HepG2 (cell line): ENCODE results near the gene POLE3. TPM values are rescaled to one million over a fixed set of nuclear protein-coding genes. Genes with fewer than 3 reads are reported as not detected.

ENCODE experiments used
- ATF4 ChIP-seq, 2 experiments: fragments of 450-650 bp in 1 of 2; sonication (generic) in 1 of 2; formaldehyde crosslinking; IDR thresholded peaks; 2 replicates each; pipeline versions ENCODE4 v1.5.0 to v1.8.0; 2020 to 2022; ENCODE audit warnings: mild to moderate bottlenecking in 1 of 2, missing genetic modification reagents in 1 of 2
- BORCS8-MEF2B ChIP-seq: sonication (generic); formaldehyde crosslinking; IDR thresholded peaks from 2 replicates; pipeline ENCODE4 v1.8.0; 2022; ENCODE audit warnings: mild to moderate bottlenecking, missing genetic modification reagents
- CCDC6 ChIP-seq: sonication (generic); formaldehyde crosslinking; IDR thresholded peaks from 2 replicates; pipeline ENCODE4 v1.8.1; 2022; ENCODE audit warnings: mild to moderate bottlenecking, missing genetic modification reagents, moderate library complexity
- CREM ChIP-seq, 2 experiments: sonication (generic) in 1 of 2; formaldehyde crosslinking in 1 of 2; IDR thresholded peaks; 2 replicates each; pipeline versions ENCODE4 v1.4.0 to v1.6.1; 2016 to 2020; ENCODE audit warnings: antibody characterized with exemption in 1 of 2, mild to moderate bottlenecking in 1 of 2, missing genetic modification reagents in 1 of 2
- ELF1 ChIP-seq: sonication (generic); formaldehyde crosslinking; IDR thresholded peaks from 2 replicates; pipeline ENCODE4 v1.4.0; 2020; ENCODE audit warnings: missing genetic modification reagents
- FOXA3 ChIP-seq: IDR thresholded peaks from 2 replicates; pipeline ENCODE4 v1.6.1; 2016; ENCODE audit warnings: missing genetic modification reagents, missing compliant biosample characterization
- GATAD1 ChIP-seq: IDR thresholded peaks from 2 replicates; pipeline ENCODE4 v1.6.1; 2016; ENCODE audit warnings: missing genetic modification reagents, missing compliant biosample characterization
- HOXA3 ChIP-seq: sonication (generic); formaldehyde crosslinking; IDR thresholded peaks from 2 replicates; pipeline ENCODE4 v1.5.0; 2020; ENCODE audit warnings: missing genetic modification reagents
- KDM5B ChIP-seq: sonication (generic); formaldehyde crosslinking; IDR thresholded peaks from 2 replicates; pipeline ENCODE4 v1.4.0; 2020; ENCODE audit warnings: missing genetic modification reagents, mild to moderate bottlenecking, borderline replicate concordance
- KLF11 ChIP-seq: IDR thresholded peaks from 2 replicates; pipeline ENCODE4 v1.6.1; 2016; ENCODE audit warnings: missing compliant biosample characterization
- KLF6 ChIP-seq: IDR thresholded peaks from 2 replicates; pipeline ENCODE4 v1.8.0; 2016; ENCODE audit warnings: missing biosample characterization, missing genetic modification reagents
- MYPOP ChIP-seq: sonication (generic); formaldehyde crosslinking; IDR thresholded peaks from 2 replicates; pipeline ENCODE4 v1.8.1; 2023; ENCODE audit warnings: mild to moderate bottlenecking, moderate library complexity, missing genetic modification reagents
- SATB2 ChIP-seq: sonication (generic); formaldehyde crosslinking; IDR thresholded peaks from 2 replicates; pipeline ENCODE4 v1.5.0; 2020; ENCODE audit warnings: missing genetic modification reagents
- ZBTB34 ChIP-seq: sonication (generic); formaldehyde crosslinking; IDR thresholded peaks from 2 replicates; pipeline ENCODE4 v1.8.0; 2022; ENCODE audit warnings: mild to moderate bottlenecking, missing genetic modification reagents
- ZBTB42 ChIP-seq: sonication (generic); formaldehyde crosslinking; IDR thresholded peaks from 2 replicates; pipeline ENCODE4 v1.5.0; 2020; ENCODE audit warnings: mild to moderate bottlenecking, missing genetic modification reagents
- ZBTB8A ChIP-seq: sonication (generic); formaldehyde crosslinking; IDR thresholded peaks from 2 replicates; pipeline ENCODE4 v1.4.0; 2020; ENCODE audit warnings: mild to moderate bottlenecking, low read depth, missing genetic modification reagents, borderline replicate concordance
- ZC3H4 ChIP-seq: sonication (generic); formaldehyde crosslinking; IDR thresholded peaks from 2 replicates; pipeline ENCODE4 v1.4.0; 2020; ENCODE audit warnings: missing genetic modification reagents, borderline replicate concordance
- ZFY ChIP-seq: sonication (generic); formaldehyde crosslinking; IDR thresholded peaks from 2 replicates; pipeline ENCODE4 v1.4.0; 2020; ENCODE audit warnings: missing genetic modification reagents
- ZNF138 ChIP-seq: sonication (generic); formaldehyde crosslinking; IDR thresholded peaks from 2 replicates; pipeline ENCODE4 v1.5.0; 2020; ENCODE audit warnings: mild to moderate bottlenecking, low read depth, missing genetic modification reagents
- ZNF207 ChIP-seq: fragments of 450-650 bp; IDR thresholded peaks from 2 replicates; pipeline ENCODE4 v1.6.1; 2016; ENCODE audit warnings: antibody characterized with exemption, borderline replicate concordance
- ZNF317 ChIP-seq: sonication (generic); formaldehyde crosslinking; IDR thresholded peaks from 2 replicates; pipeline ENCODE4 v1.5.0; 2020; ENCODE audit warnings: mild to moderate bottlenecking, missing genetic modification reagents
- ZNF558 ChIP-seq: sonication (generic); formaldehyde crosslinking; IDR thresholded peaks from 2 replicates; pipeline ENCODE4 v1.9.0; 2022; ENCODE audit warnings: mild to moderate bottlenecking, missing genetic modification reagents, borderline replicate concordance
- ZNF570 ChIP-seq: sonication (generic); formaldehyde crosslinking; IDR thresholded peaks from 2 replicates; pipeline ENCODE4 v1.4.0; 2020; ENCODE audit warnings: mild to moderate bottlenecking, missing genetic modification reagents, borderline replicate concordance
- ZNF816 ChIP-seq: sonication (generic); formaldehyde crosslinking; IDR thresholded peaks from 2 replicates; pipeline ENCODE4 v1.8.0; 2022; ENCODE audit warnings: missing genetic modification reagents, mild to moderate bottlenecking, borderline replicate concordance
- ZSCAN12 ChIP-seq: sonication (generic); formaldehyde crosslinking; IDR thresholded peaks from 2 replicates; pipeline ENCODE4 v1.9.0; 2021; ENCODE audit warnings: mild to moderate bottlenecking, missing genetic modification reagents
- ZSCAN25 ChIP-seq: sonication (generic); formaldehyde crosslinking; IDR thresholded peaks from 2 replicates; pipeline ENCODE4 v1.8.0; 2022; ENCODE audit warnings: mild to moderate bottlenecking, missing genetic modification reagents
- polyA plus RNA-seq, 8 experiments: library from polyadenylated mRNA; depleted of rRNA in 3 of 8; stranded (reverse) in 7 of 8; unstranded in 1 of 8; fragments of >200 nt; fragmentation: Illumina TruSeq in 4 of 8; extraction: Trizol in 4 of 8; gene quantifications; 2 replicates each; pipeline versions ENCODE4 v1.2.1 to v1.2.3, GENCODE V29; 2011 to 2016; ENCODE audit warnings: low read depth in 4 of 8, missing spikeins in 1 of 8, mixed read lengths in 1 of 8; ENCODE audit not compliant: insufficient read depth in 1 of 8
- total RNA-seq, 5 experiments: library from RNA; depleted of rRNA; stranded (reverse); fragments of >200 nt; fragmentation: Illumina TruSeq; extraction: Trizol; gene quantifications; 2 replicates each; pipeline ENCODE4 v1.2.3, GENCODE V29; 2016; ENCODE audit warnings: low read depth in 1 of 5

Gene POLE3
- total and polyA plus RNA-seq, 2 of the 13 experiments (the other 11 are each of a cell fraction or from before 2014, with no cell fraction given): 36.0 to 77.2 TPM

GRCh38 chr9:113410207-113410864 is at the start of gene POLE3, which contains the start of gene C9orf43 (continued):
- TF ChIP-seq ZBTB8A (CRISPR knock-in tag) (no peak), ELF1 (peak; percentile 74), ZNF138 (CRISPR knock-in tag) (no peak), KLF11 (CRISPR knock-in tag) (peak; percentile 81), SATB2 (CRISPR knock-in tag) (no peak; the same call in 1 of the 2 replicates), MYPOP (CRISPR knock-in tag) (peak; percentile 32; the same call in 1 of the 2 replicates), ZBTB34 (no peak; the same call in 1 of the 2 replicates), FOXA3 (CRISPR knock-in tag) (peak; percentile 46; the same call in 1 of the 2 replicates), HOXA3 (CRISPR knock-in tag) (peak; percentile 95), ZNF317 (peak; percentile 30; the same call in 1 of the 2 replicates), BORCS8-MEF2B (CRISPR knock-in tag) (peak; percentile 90), KDM5B (CRISPR knock-in tag) (peak; percentile 91), ZNF570 (CRISPR knock-in tag) (no peak), CCDC6 (CRISPR knock-in tag) (no peak), GATAD1 (CRISPR knock-in tag) (peak; percentile 96), ZSCAN25 (CRISPR knock-in tag) (no peak), ZC3H4 (CRISPR knock-in tag) (no peak), ZNF558 (peak; percentile 81; the same call in 1 of the 2 replicates), KLF6 (CRISPR knock-in tag) (peak; percentile 94), ATF4 (CRISPR knock-in tag; IDR thresholded peaks at IDR 0.05) (peak in 1 of 2 experiments; percentile 77; a peak in 2 of 4 replicates), ZNF207 (no peak), ZFY (CRISPR knock-in tag) (peak; percentile 90), ZNF816 (CRISPR knock-in tag) (peak; percentile 85; the same call in 1 of the 2 replicates), ZBTB42 (CRISPR knock-in tag) (no peak), ZSCAN12 (CRISPR knock-in tag) (0 out of 2 replicates have a peak, but pooled peaks have one; percentile 30), CREM (IDR thresholded peaks at IDR 0.05) (peak; percentile 83), CREM (CRISPR knock-in tag; IDR thresholded peaks at IDR 0.05) (no peak)
